HL-60 (cell line): ENCODE results near the gene LRRC55.

Experiments
- DNase-seq, 2 experiments: peaks; one replicate each; pipeline ENCODE4 v3.0.0-alpha.2; 2010 to 2020; ENCODE audit warnings: low read depth in 1 of 2, low spot score in 1 of 2
- H3K27ac ChIP-seq: fragments of 250-450 bp; sonication (Bioruptor Pico); replicated peaks from 2 replicates; pipeline ENCODE4 v1.5.1; 2020; ENCODE audit warnings: mild to moderate bottlenecking, moderate library complexity
- H3K27me3 ChIP-seq: fragments of 250-450 bp; sonication (Bioruptor Pico); 2 replicates; pipeline ENCODE4 v1.5.1; 2021; ENCODE audit warnings: mild to moderate bottlenecking, moderate library complexity; ENCODE audit not compliant: insufficient read depth, poor library complexity, severe bottlenecking
- H3K4me3 ChIP-seq: replicated peaks from 2 replicates; pipeline ENCODE4 v1.5.1; 2011; ENCODE audit warnings: mild to moderate bottlenecking, control low read depth, low read length; ENCODE audit not compliant: insufficient read depth
- GABPA ChIP-seq: IDR thresholded peaks from 2 replicates; pipeline ENCODE4 v1.6.1; 2012; ENCODE audit warnings: low read depth
- POLR2AphosphoS5 ChIP-seq: IDR thresholded peaks from 2 replicates; pipeline ENCODE4 v1.6.1; 2012; ENCODE audit warnings: low read depth
- REST ChIP-seq: IDR thresholded peaks from 2 replicates; pipeline ENCODE4 v1.6.1; 2012; ENCODE audit warnings: low read depth; ENCODE audit not compliant: insufficient replicate concordance
- SPI1 ChIP-seq: IDR thresholded peaks from 2 replicates; pipeline ENCODE4 v1.6.1; 2012; ENCODE audit warnings: low read depth, mild to moderate bottlenecking, borderline replicate concordance
- TF ChIP-seq, protein P1 (sequence below): IDR thresholded peaks from one replicate; pipeline ENCODE4 v1.5.1; 2011; ENCODE audit warnings: low read length, control low read depth, inconsistent platforms; ENCODE audit not compliant: insufficient read depth

LRRC55 gene

GRCh38 chr11:57148621-57149020 lies 33.1 kb upstream of the LRRC55 start:
- no peak for TF ChIP-seq SPI1
- TF ChIP-seq, protein P1, sequence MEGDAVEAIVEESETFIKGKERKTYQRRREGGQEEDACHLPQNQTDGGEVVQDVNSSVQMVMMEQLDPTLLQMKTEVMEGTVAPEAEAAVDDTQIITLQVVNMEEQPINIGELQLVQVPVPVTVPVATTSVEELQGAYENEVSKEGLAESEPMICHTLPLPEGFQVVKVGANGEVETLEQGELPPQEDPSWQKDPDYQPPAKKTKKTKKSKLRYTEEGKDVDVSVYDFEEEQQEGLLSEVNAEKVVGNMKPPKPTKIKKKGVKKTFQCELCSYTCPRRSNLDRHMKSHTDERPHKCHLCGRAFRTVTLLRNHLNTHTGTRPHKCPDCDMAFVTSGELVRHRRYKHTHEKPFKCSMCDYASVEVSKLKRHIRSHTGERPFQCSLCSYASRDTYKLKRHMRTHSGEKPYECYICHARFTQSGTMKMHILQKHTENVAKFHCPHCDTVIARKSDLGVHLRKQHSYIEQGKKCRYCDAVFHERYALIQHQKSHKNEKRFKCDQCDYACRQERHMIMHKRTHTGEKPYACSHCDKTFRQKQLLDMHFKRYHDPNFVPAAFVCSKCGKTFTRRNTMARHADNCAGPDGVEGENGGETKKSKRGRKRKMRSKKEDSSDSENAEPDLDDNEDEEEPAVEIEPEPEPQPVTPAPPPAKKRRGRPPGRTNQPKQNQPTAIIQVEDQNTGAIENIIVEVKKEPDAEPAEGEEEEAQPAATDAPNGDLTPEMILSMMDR, result no peak
- no peak for TF ChIP-seq POLR2AphosphoS5
- TF ChIP-seq GABPA, result no peak
- TF ChIP-seq REST, result no peak
- no peak for DNase-seq
- peaks cover 3% of the 10 kb centered on the region for H3K27me3 ChIP-seq
- H3K27ac ChIP-seq, result no peak overlapping the region
- H3K4me3 ChIP-seq, result no peak overlapping the region

GRCh38 chr11:57150454-57150917 lies 31.3 kb upstream of the LRRC55 start:
- TF ChIP-seq REST, result peak; percentile 51
- TF ChIP-seq GABPA, result no peak
- Histone ChIP-seq H3K27me3 (no peaks in the 10 kb centered on the region), H3K27ac (no peak overlapping the region), H3K4me3 (no peak overlapping the region)
- no peak for DNase-seq

- no peak overlapping the region for H3K4me3 ChIP-seq
- H3K27ac ChIP-seq, result no peak overlapping the region
- no peaks in the 10 kb centered on the region for H3K27me3 ChIP-seq
- DNase-seq, result no peak
- TF ChIP-seq, protein P1, result no peak
- TF ChIP-seq POLR2AphosphoS5, result no peak
- no peak for TF ChIP-seq GABPA
- TF ChIP-seq REST, result no peak
- TF ChIP-seq SPI1, result no peak
These were observed 29.6 kb upstream of the LRRC55 start for GRCh38 chr11:57152134-57152533.
